AG10803 (cell line): ENCODE data around the gene TAAR2.

Experiments used
- DNase-seq: peaks from one replicate; pipeline ENCODE4 v3.0.0; 2010; ENCODE audit warnings: low read depth
- H3K4me3 ChIP-seq: 2 replicates; pipeline ENCODE4 v1.5.1; 2011; ENCODE audit warnings: mild to moderate bottlenecking, low read length, control low read depth
- TF ChIP-seq, protein P1 (sequence below): conservative IDR thresholded peaks from 2 replicates; pipeline ENCODE4 v1.5.1; 2011; ENCODE audit warnings: mild to moderate bottlenecking, low read length, control low read depth, inconsistent platforms

The TAAR2 gene

DNA sequence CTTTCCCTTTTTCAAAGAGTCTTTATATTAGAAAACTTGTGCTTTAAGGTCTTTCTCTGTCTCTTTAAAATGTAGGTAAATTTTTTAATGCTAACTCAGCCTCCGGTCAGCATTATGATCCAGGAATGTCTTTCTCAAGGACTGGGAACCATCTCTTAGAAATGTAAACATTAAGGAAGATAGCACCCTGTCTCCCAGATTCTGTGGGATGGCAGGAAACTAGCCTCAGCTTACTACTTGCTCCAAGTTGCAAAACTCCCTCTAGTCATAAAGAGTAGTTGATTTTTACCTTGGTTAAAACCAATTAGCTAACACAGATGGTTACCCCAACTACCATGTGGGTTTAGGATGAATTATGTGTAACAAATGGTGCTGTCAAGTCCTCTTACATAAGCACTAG, 39.6 kb upstream of the TAAR2 start:
- DNase-seq, result no peak
- TF ChIP-seq, protein P1, sequence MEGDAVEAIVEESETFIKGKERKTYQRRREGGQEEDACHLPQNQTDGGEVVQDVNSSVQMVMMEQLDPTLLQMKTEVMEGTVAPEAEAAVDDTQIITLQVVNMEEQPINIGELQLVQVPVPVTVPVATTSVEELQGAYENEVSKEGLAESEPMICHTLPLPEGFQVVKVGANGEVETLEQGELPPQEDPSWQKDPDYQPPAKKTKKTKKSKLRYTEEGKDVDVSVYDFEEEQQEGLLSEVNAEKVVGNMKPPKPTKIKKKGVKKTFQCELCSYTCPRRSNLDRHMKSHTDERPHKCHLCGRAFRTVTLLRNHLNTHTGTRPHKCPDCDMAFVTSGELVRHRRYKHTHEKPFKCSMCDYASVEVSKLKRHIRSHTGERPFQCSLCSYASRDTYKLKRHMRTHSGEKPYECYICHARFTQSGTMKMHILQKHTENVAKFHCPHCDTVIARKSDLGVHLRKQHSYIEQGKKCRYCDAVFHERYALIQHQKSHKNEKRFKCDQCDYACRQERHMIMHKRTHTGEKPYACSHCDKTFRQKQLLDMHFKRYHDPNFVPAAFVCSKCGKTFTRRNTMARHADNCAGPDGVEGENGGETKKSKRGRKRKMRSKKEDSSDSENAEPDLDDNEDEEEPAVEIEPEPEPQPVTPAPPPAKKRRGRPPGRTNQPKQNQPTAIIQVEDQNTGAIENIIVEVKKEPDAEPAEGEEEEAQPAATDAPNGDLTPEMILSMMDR, result no peak
- no peak overlapping the region for H3K4me3 ChIP-seq

DNA sequence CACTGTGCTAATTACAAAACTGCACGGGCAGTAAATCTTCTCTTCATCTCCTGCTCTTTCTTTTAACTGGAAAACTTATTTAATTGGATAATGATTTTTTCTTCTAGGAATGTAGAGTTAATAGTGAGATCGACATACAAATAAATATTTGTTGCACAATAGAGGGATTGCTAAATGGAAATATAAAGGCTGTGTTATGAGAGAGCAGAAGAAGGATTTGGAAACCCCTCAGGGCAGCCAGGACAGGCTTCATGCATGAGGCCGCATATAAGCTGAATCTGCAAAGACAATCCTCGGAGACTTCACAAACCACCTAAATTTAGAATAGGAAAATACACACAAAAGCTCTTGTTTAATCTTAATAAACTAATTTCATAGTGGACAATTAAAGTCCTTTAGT, 37.8 kb upstream of the TAAR2 start:
- no peak for DNase-seq
- H3K4me3 ChIP-seq, result no peak overlapping the region
- TF ChIP-seq, protein P1, result no peak

DNA sequence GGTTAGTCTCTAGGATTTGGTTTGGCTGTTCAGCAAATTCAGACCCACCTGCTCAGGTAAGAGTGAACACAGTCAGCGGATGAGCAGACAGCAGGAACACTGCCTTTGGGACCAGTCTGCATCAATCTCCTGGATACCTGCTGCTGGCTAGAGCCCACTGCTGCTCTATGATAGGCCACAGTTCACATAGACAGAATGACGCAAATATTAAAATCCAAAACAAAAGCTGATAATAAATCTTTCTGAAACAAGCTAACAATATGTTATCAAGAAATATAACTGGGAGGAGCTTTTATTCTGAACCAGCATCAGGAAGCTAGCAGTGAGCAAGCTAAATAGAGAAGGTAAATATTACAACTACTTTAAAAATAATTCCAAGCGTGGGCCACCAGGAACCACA, 35.0 kb upstream of the TAAR2 start, which contains the start of gene TAAR1:
TSS of gene TAAR1 (minus strand) at position 101 of the 400 bp plus-strand sequence. CDS start 13,179 bp downstream, outside the sequence.
- TF ChIP-seq, protein P1, result no peak
- DNase-seq, result no peak
- no peak within 1 kb of the TSS for H3K4me3 ChIP-seq

DNA sequence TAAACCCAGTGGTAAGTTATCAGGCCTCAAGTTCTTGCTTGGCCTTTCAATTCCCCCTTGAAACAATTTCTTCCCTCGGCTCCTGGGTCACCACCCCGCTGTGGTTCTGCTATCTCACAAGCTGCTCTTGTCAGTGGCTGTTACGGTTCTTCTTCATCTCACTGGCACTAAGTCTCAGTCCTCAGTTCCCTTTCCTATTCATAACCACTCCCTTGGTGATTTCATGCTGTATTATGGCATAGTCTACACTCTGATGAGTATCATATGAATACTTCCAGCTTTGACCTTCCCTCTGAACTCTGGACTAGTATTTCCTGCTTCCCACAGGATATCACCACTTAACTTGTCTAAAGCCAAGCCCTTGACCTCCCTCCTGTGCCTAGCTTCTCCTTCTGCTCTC, 27.0 kb upstream of the TAAR2 start:
- no peak for DNase-seq
- no peak overlapping the region for H3K4me3 ChIP-seq
- TF ChIP-seq, protein P1, result no peak

DNA sequence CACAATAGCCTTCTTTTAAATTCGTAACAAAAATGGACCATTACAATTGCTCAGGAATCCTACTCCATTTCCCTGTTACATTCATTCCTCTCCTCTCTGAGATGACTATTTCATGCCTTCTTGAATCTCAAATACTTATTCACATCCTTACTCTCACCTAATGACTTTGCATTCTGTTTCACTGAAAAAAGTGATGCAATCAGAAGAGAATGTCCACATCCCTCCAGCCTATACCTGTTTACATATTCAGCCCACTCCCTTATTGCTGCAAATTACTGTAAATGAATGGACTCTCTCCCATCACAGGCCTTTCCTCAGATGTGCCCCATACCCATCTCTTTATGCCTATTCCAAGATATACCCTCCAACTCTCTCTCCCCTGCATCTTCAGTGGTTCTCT, 26.4 kb upstream of the TAAR2 start:
- H3K4me3 ChIP-seq, result no peak overlapping the region
- TF ChIP-seq, protein P1, result no peak
- no peak for DNase-seq

DNA sequence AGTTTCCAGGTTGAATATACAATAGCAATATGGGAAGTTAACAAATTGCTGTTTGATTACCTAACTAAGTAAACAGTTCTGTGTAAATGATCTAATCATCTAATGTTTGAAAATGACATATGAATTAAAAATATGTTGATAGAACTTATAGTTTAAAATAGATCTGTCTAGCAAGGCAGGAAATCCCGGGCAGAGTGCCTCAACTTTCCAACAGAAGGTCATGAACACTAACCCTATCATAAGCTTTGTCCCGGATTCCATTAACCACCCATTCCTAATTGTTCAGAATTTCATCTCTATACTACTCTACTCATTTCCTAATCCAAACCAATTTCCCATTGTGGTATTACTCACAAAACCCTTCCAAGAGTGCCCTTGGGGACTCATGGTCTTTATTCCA, 24.8 kb upstream of the TAAR2 start:
- no peak overlapping the region for H3K4me3 ChIP-seq
- DNase-seq, result no peak
- TF ChIP-seq, protein P1, result no peak

DNA sequence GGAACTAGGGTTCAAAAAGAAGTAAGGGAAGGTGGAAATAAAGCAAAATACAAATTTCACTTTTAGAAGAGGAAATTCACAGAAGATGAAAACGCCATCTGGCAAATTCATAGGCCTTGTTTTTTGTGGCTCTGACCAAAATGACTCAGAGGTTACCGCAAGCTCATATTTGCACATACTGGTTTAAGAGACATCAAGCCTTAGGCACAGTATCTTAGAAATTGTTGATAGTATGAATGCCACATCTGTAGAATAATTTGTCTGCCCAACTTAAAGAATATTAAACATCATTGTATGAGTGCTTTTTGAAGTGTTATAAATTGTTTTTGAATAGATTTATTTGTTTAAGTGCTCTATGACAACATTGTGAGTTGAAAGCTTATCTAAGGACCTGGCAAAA, 24.3 kb upstream of the TAAR2 start:
- peak; percentile 8 for DNase-seq
- TF ChIP-seq, protein P1, result no peak
- H3K4me3 ChIP-seq, result no peak overlapping the region
